ENCODE results near the gene EOGT. TPM values are rescaled to one million over a fixed set of nuclear protein-coding genes. Genes with fewer than 3 reads are reported as not detected.

EOGT gene
- total RNA-seq, 6 donors from 2014 or later, result 29.9 to 79.6 (median 40.9) TPM

- 44 to 48% methylated on average over 2 of the region's 2 CpGs for WGBS, 2 donors
- Histone ChIP-seq H3K27me3 (no peaks in the 10 kb centered on the region), H3K4me3 (no peak overlapping the region), H3K9me3 (no peaks in the 10 kb centered on the region), H3K27ac (no peak overlapping the region), H3K4me1 (peaks cover 0 to 8% (median 2%) of the 10 kb centered on the region in 4 donors), H3K36me3 (peaks cover 6 to 50% (median 8%) of the 10 kb centered on the region in 4 donors)
- DNase-seq (no peak), ATAC-seq (ENCODE audit: low FRiP score in 2 of 2) (no peak)
- peak in 2 of 6 experiments; percentile 6 to 8 for TF ChIP-seq CTCF (IDR thresholded peaks at IDR 0.05)
- TF ChIP-seq EP300 (IDR thresholded peaks at IDR 0.05), result no peak
Observed at GRCh38 chr3:69020424-69020823, 6.9 kb upstream of the EOGT start.

GRCh38 chr3:69016901-69017300, 3.4 kb upstream of the EOGT start:
- peak overlapping the region in 1 of 4 donors; percentile 58 for H3K27ac ChIP-seq
- peaks cover 0 to 18% (median 2%) of the 10 kb centered on the region in 4 donors for H3K36me3 ChIP-seq
- DNase-seq (no peak), ATAC-seq (ENCODE audit: low FRiP score in 2 of 2) (no peak)
- H3K4me3 ChIP-seq, result no peak overlapping the region
- TF ChIP-seq POLR2A (IDR thresholded peaks at IDR 0.05) (no peak), EP300 (IDR thresholded peaks at IDR 0.05) (peak in 2 of 4 donors; percentile 13 to 18), POLR2AphosphoS5 (IDR thresholded peaks at IDR 0.05) (peak; percentile 52 to 54), CTCF (IDR thresholded peaks at IDR 0.05) (no peak)
- WGBS, 2 donors, result 64 to 75% methylated on average over 2 of the region's 2 CpGs
- no peaks in the 10 kb centered on the region for H3K27me3 ChIP-seq
- no peaks in the 10 kb centered on the region for H3K9me3 ChIP-seq
- H3K4me1 ChIP-seq, result peaks cover 7 to 28% (median 14%) of the 10 kb centered on the region in 4 donors

- peaks cover 7 to 29% (median 18%) of the 10 kb centered on the region in 4 donors for H3K4me1 ChIP-seq
- peaks cover 0 to 13% (median 0%) of the 10 kb centered on the region in 4 donors for H3K36me3 ChIP-seq
- no peak overlapping the region for H3K4me3 ChIP-seq
- ATAC-seq (ENCODE audit: low FRiP score in 2 of 2) (no peak), DNase-seq (no peak)
- H3K27ac ChIP-seq, result peak overlapping the region in 1 of 4 donors; percentile 58
- H3K27me3 ChIP-seq, result no peaks in the 10 kb centered on the region
- no peaks in the 10 kb centered on the region for H3K9me3 ChIP-seq
- TF ChIP-seq EP300 (IDR thresholded peaks at IDR 0.05) (no peak), POLR2A (IDR thresholded peaks at IDR 0.05) (no peak), POLR2AphosphoS5 (IDR thresholded peaks at IDR 0.05) (no peak), CTCF (IDR thresholded peaks at IDR 0.05) (no peak)
- 86 to 88% methylated on average over 4 of the region's 4 CpGs for WGBS, 2 donors
Observed at GRCh38 chr3:69016102-69016501, 2.6 kb upstream of the EOGT start.

GRCh38 chr3:69014022-69014580, 617 bp upstream of the EOGT start:
- DNase-seq (no peak), ATAC-seq (ENCODE audit: low FRiP score in 2 of 2) (no peak)
- no peak for TF ChIP-seq EP300 (IDR thresholded peaks at IDR 0.05)
- no peak for TF ChIP-seq POLR2A (IDR thresholded peaks at IDR 0.05)
- TF ChIP-seq POLR2AphosphoS5 (IDR thresholded peaks at IDR 0.05), result no peak
- TF ChIP-seq CTCF (IDR thresholded peaks at IDR 0.05), result no peak
- WGBS, 2 donors, result 13 to 34% methylated on average over 5 to 11 of the region's 11 CpGs
- no peaks in the 10 kb centered on the region for H3K27me3 ChIP-seq
- peaks cover 9 to 38% (median 30%) of the 10 kb centered on the region in 4 donors for H3K4me1 ChIP-seq
- H3K36me3 ChIP-seq, result peaks cover 0 to 24% (median 2%) of the 10 kb centered on the region in 4 donors
- H3K4me3 ChIP-seq, result peak overlapping the region; percentile 72 to 83 (median 78)
- peak overlapping the region; percentile 95 to 100 (median 98) for H3K27ac ChIP-seq
- H3K9me3 ChIP-seq, result no peaks in the 10 kb centered on the region

GRCh38 chr3:69012800-69013252, 658 bp downstream of the EOGT start:
- no peaks in the 10 kb centered on the region for H3K27me3 ChIP-seq
- H3K4me1 ChIP-seq, result peaks cover 16 to 43% (median 32%) of the 10 kb centered on the region in 4 donors
- H3K27ac ChIP-seq, result peak overlapping the region; percentile 95 to 100 (median 98)
- ATAC-seq (ENCODE audit: low FRiP score in 2 of 2) (peak; percentile 71 to 83), DNase-seq (peak in 1 of 2 donors; percentile 53)
- H3K9me3 ChIP-seq, result no peaks in the 10 kb centered on the region
- peak overlapping the region; percentile 72 to 83 (median 78) for H3K4me3 ChIP-seq
- 4 to 10% methylated on average over 10 to 15 of the region's 36 CpGs for WGBS, 2 donors
- H3K36me3 ChIP-seq, result peaks cover 0 to 26% (median 3%) of the 10 kb centered on the region in 4 donors
- TF ChIP-seq EP300 (IDR thresholded peaks at IDR 0.05), result no peak
- TF ChIP-seq POLR2AphosphoS5 (IDR thresholded peaks at IDR 0.05), result peak in 1 of 2 donors; percentile 39
- peak in 2 of 6 experiments; percentile 7 to 31 for TF ChIP-seq CTCF (IDR thresholded peaks at IDR 0.05)
